BE2C (cell line): ENCODE results near the gene EXOC1L. TPM values are rescaled to one million over a fixed set of nuclear protein-coding genes. Genes with fewer than 3 reads are reported as not detected.

Experiments
- DNase-seq: peaks from one replicate; pipeline ENCODE4 v3.0.0-alpha.2; 2020
- H3K27me3 ChIP-seq: fragments of 250-450 bp; sonication (Bioruptor Pico); 2 replicates; pipeline ENCODE4 v1.5.1; 2020; ENCODE audit warnings: mild to moderate bottlenecking
- H3K36me3 ChIP-seq: fragments of 250-450 bp; sonication (Bioruptor Pico); 2 replicates; pipeline ENCODE4 v1.5.1; 2020; ENCODE audit warnings: mild to moderate bottlenecking
- H3K4me1 ChIP-seq: fragments of 250-450 bp; sonication (Bioruptor Pico); 2 replicates; pipeline ENCODE4 v1.5.1; 2020
- H3K4me3 ChIP-seq: 2 replicates; pipeline ENCODE4 v1.5.1; 2011; ENCODE audit warnings: low read depth, low read length
- H3K9me3 ChIP-seq: fragments of 250-450 bp; sonication (Bioruptor Pico); 2 replicates; pipeline ENCODE4 v1.5.1; 2020
- polyA plus RNA-seq: library from polyadenylated mRNA; unstranded; fragments of >200 nt; gene quantifications from one replicate; pipeline ENCODE4 v1.2.1, GENCODE V29; 2012; ENCODE audit warnings: low read depth, missing spikeins; ENCODE audit not compliant: insufficient read length, insufficient read depth
- TF ChIP-seq, protein P1 (sequence below): IDR thresholded peaks from 2 replicates; pipeline ENCODE4 v1.5.1; 2012; ENCODE audit warnings: mild to moderate bottlenecking, low read depth, low read length

EXOC1L gene, protein sequence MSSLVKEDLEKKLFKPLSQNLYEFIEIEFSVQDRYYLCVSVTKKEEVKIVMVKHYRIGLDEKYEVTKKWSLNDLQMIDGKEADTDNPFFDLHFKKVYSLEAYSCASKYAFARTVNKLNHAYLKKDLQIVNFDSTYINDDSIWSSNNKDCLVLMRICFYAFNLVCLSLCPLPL
- not detected for polyA plus RNA-seq

DNA sequence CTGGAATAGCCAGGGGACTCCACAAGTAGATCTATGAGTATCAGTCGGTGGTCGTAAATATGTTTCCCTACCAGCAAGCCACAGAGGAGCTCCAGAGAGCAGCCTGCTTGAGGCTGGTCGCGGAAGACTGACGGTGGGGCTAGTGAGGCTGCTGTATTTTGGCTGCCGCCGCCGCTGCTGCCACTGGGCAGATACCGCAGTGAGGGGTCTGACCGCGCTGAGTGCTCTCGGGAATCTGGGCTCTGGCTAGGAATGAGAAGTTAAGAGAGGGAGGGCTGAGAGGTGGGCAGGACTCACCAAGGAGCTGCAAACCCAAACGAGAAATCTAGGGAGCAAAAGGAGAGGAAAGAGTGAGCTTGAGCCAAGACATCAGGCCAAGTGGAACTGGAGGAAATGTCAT is at the start of gene EXOC1L:
EXOC1L (plus strand) TSS at position 157 of the 400 bp plus-strand sequence; CDS start at position 394, 237 bp downstream.
- TF ChIP-seq, protein P1, sequence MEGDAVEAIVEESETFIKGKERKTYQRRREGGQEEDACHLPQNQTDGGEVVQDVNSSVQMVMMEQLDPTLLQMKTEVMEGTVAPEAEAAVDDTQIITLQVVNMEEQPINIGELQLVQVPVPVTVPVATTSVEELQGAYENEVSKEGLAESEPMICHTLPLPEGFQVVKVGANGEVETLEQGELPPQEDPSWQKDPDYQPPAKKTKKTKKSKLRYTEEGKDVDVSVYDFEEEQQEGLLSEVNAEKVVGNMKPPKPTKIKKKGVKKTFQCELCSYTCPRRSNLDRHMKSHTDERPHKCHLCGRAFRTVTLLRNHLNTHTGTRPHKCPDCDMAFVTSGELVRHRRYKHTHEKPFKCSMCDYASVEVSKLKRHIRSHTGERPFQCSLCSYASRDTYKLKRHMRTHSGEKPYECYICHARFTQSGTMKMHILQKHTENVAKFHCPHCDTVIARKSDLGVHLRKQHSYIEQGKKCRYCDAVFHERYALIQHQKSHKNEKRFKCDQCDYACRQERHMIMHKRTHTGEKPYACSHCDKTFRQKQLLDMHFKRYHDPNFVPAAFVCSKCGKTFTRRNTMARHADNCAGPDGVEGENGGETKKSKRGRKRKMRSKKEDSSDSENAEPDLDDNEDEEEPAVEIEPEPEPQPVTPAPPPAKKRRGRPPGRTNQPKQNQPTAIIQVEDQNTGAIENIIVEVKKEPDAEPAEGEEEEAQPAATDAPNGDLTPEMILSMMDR, result peak; percentile 34
- Histone ChIP-seq H3K4me1 (0 out of 2 replicates have a peak, but pooled peaks cover 3% of the 10 kb centered on the region), H3K36me3 (no peaks in the 10 kb centered on the region), H3K9me3 (peaks cover 2% of the 10 kb centered on the region; the same call in 1 of the 2 replicates), H3K4me3 (peak within 1 kb of the TSS; percentile 54), H3K27me3 (peaks cover 5% of the 10 kb centered on the region)
- peak; percentile 77 for DNase-seq

DNA sequence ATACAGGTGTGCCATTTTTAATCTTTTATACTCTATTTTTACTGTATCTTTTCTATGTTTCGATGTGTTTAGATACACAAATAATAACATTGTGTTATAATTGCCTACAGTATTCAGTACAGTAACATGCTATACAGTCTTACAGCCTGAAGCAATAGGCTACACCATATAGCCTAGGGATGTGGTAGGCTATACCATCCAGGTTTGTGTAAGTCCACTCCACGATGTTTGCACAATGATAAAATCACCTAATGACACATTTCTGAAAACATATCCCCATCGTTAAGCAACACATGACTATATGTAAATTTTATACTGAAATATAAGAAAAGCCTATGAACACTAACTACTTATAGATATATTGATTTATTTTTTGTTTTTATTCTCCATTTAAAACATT is 48.9 kb upstream of the EXOC1L start:
- TF ChIP-seq, protein P1, result no peak
- DNase-seq, result no peak
- H3K36me3 ChIP-seq, result no peaks in the 10 kb centered on the region

DNA sequence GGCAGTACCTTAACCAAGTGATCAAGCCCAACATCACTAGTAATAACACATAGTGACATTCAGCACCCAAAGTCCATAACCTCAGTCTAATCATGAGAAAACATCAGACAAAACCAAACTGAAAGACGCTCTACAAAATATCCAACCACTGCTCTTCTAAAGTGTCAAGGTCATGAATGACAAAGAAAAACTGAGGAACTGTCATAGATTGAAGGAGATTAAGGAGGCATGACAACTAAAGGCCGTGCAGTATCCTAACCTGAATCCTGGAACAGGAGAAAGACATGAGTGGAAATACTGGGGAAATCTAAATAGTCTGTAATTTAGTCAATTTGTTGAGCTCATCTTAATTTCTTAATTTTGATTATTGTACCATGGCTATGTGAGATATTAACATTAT is 38.2 kb upstream of the EXOC1L start:
- TF ChIP-seq, protein P1, result no peak

More for the DNA sequence above, 48.9 kb upstream of the EXOC1L start:
- no peaks in the 10 kb centered on the region for H3K9me3 ChIP-seq
- no peak overlapping the region for H3K4me3 ChIP-seq
- no peaks in the 10 kb centered on the region for H3K27me3 ChIP-seq
- peaks cover 7% of the 10 kb centered on the region for H3K4me1 ChIP-seq

DNA sequence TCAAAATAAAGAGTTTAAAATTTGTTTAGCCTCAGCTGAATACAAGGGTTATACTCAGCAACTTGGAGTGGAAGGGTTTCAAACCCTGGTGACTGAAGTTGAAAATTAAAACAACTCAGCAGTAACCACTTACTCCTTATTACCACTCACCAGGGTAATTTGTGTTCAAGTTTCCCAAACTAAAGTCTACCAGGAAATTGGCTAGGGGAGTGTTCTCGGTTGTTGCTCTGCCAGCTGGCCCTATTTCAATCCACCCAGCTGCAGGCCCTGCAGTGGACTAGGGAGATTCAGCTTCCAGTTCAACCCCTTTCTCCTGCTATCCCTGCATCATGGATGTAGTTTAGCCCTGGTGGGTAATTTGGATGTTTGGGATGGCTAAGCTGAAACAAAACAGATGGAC is 37.8 kb upstream of the EXOC1L start:
- H3K4me3 ChIP-seq, result no peak overlapping the region
- no peak for DNase-seq
- no peaks in the 10 kb centered on the region for H3K4me1 ChIP-seq
- H3K36me3 ChIP-seq, result no peaks in the 10 kb centered on the region
- no peaks in the 10 kb centered on the region for H3K27me3 ChIP-seq
- no peaks in the 10 kb centered on the region for H3K9me3 ChIP-seq
- TF ChIP-seq, protein P1, result no peak

More for the DNA sequence above, 38.2 kb upstream of the EXOC1L start:
- Histone ChIP-seq H3K4me1 (no peaks in the 10 kb centered on the region), H3K9me3 (no peaks in the 10 kb centered on the region), H3K36me3 (no peaks in the 10 kb centered on the region), H3K4me3 (no peak overlapping the region), H3K27me3 (no peaks in the 10 kb centered on the region)
- DNase-seq, result no peak

DNA sequence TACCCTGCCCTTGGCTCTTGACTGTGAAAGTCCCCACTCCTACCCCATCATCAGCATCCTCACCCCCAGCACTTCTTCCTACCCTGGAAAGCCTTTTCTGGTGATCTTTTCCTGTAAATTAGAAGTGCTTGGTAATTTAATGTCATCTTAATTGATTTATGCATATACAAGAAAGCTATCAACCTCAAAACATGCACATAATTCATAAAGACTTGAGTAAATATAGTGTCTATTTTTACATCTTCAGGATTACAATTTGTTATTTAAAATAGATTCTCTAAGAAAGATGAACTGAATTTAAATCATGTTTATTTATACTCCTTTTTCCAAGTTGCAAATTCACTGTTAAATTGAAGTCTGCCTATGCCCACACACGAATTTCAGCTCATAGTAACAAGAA is 36.0 kb upstream of the EXOC1L start:
- H3K4me1 ChIP-seq, result no peaks in the 10 kb centered on the region

DNA sequence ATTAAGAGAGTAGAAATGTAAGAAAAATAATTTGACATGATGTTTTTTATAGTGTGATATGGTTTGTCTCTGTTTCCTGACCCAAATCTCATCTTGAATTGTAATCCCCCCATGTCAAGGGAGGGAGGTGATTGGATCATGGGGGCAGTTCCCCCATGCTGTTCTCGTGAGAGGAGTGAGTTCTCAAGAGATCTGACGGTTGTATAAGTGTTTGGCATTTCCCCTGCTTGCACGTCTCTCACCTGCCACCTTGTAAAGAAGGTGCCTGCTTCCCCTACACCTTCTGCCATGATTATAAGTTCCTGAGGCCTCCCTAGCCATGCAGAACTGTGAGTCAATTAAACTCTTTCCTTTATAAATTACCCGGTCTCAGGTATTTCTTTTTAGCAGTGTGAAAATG is 34.8 kb upstream of the EXOC1L start:
- TF ChIP-seq, protein P1, result no peak
- no peaks in the 10 kb centered on the region for H3K27me3 ChIP-seq
- no peaks in the 10 kb centered on the region for H3K4me1 ChIP-seq
- DNase-seq, result no peak
- H3K9me3 ChIP-seq, result no peaks in the 10 kb centered on the region
- no peaks in the 10 kb centered on the region for H3K36me3 ChIP-seq
- no peak overlapping the region for H3K4me3 ChIP-seq

More for the DNA sequence above, 36.0 kb upstream of the EXOC1L start:
- Histone ChIP-seq H3K27me3 (no peaks in the 10 kb centered on the region), H3K4me3 (no peak overlapping the region), H3K36me3 (no peaks in the 10 kb centered on the region), H3K9me3 (no peaks in the 10 kb centered on the region)
- no peak for DNase-seq
- TF ChIP-seq, protein P1, result no peak
